GM12892 (cell line): ENCODE data around the gene TMPRSS4.

Experiments used
- POLR2A ChIP-seq: IDR thresholded peaks from 2 replicates; pipeline ENCODE4 v1.6.1; 2011; ENCODE audit warnings: low read depth, low read length, control low read depth
- POLR2AphosphoS5 ChIP-seq: IDR thresholded peaks from 2 replicates; pipeline ENCODE4 v1.6.1; 2011; ENCODE audit warnings: low read depth, low read length, control low read depth
- TAF1 ChIP-seq: IDR thresholded peaks from 2 replicates; pipeline ENCODE4 v1.6.1; 2011; ENCODE audit warnings: low read depth, mild to moderate bottlenecking, control low read depth, low read length, borderline replicate concordance

- TF ChIP-seq POLR2A (no peak), POLR2AphosphoS5 (no peak), TAF1 (no peak)
These were observed 7.4 kb downstream of the TMPRSS4 start for GRCh38 chr11:118084247-118084646.
